GM06990 (cell line): ENCODE data around the gene ZNF839.

Experiments
- DNase-seq: peaks from one replicate; pipeline ENCODE4 v3.0.0-alpha.2; 2011; ENCODE audit not compliant: insufficient read length; ENCODE audit errors: extremely low read depth
- H3K27me3 ChIP-seq: replicated peaks from 2 replicates; pipeline ENCODE4 v1.6.0; 2011; ENCODE audit warnings: low read length; ENCODE audit not compliant: control insufficient read depth, insufficient read depth
- H3K36me3 ChIP-seq: 2 replicates; pipeline ENCODE4 v1.5.1; 2011; ENCODE audit warnings: low read length; ENCODE audit not compliant: control insufficient read depth, insufficient read depth
- H3K4me3 ChIP-seq: replicated peaks from 2 replicates; pipeline ENCODE4 v1.5.1; 2011; ENCODE audit warnings: low read depth, mild to moderate bottlenecking, control low read depth, low read length
- CTCF ChIP-seq: IDR thresholded peaks from 2 replicates; pipeline ENCODE4 v1.5.1; 2011; ENCODE audit warnings: low read length, control low read depth, mild to moderate bottlenecking, inconsistent platforms; ENCODE audit not compliant: insufficient read depth, poor library complexity, severe bottlenecking

The ZNF839 gene

GRCh38 chr14:102333390-102333789 is 13.8 kb downstream of the ZNF839 start:
- no peak overlapping the region for H3K4me3 ChIP-seq
- no peak for DNase-seq
- TF ChIP-seq CTCF, result no peak
- peaks cover 13% of the 10 kb centered on the region for H3K36me3 ChIP-seq
- no peaks in the 10 kb centered on the region for H3K27me3 ChIP-seq

GRCh38 chr14:102333795-102334705 is 14.5 kb downstream of the ZNF839 start:
- H3K27me3 ChIP-seq, result no peaks in the 10 kb centered on the region
- DNase-seq, result no peak
- H3K36me3 ChIP-seq, result peaks cover 17% of the 10 kb centered on the region
- no peak for TF ChIP-seq CTCF
- no peak overlapping the region for H3K4me3 ChIP-seq

GRCh38 chr14:102335163-102335562 is 15.6 kb downstream of the ZNF839 start:
- TF ChIP-seq CTCF, result no peak
- DNase-seq, result no peak
- Histone ChIP-seq H3K4me3 (no peak overlapping the region), H3K27me3 (no peaks in the 10 kb centered on the region), H3K36me3 (peaks cover 19% of the 10 kb centered on the region)

GRCh38 chr14:102338724-102339123 is 19.2 kb downstream of the ZNF839 start:
- H3K36me3 ChIP-seq, result peaks cover 22% of the 10 kb centered on the region
- TF ChIP-seq CTCF, result no peak
- DNase-seq, result no peak

GRCh38 chr14:102341566-102341965 is 22.0 kb downstream of the ZNF839 start:
- TF ChIP-seq CTCF, result no peak
- H3K36me3 ChIP-seq, result peaks cover 25% of the 10 kb centered on the region
- DNase-seq, result no peak

More at GRCh38 chr14:102338724-102339123, 19.2 kb downstream of the ZNF839 start:
- Histone ChIP-seq H3K27me3 (no peaks in the 10 kb centered on the region), H3K4me3 (no peak overlapping the region)

More at GRCh38 chr14:102341566-102341965, 22.0 kb downstream of the ZNF839 start:
- no peaks in the 10 kb centered on the region for H3K27me3 ChIP-seq
- H3K4me3 ChIP-seq, result no peak overlapping the region
